Upper lobe of left lung (tissue), 4 donors: ENCODE measurements around the gene ZBTB48.

ENCODE experiments used
- EP300 ChIP-seq, 4 donors: sonication (generic); formaldehyde crosslinking; IDR thresholded peaks; one replicate each; pipeline ENCODE4 v1.5.1; 2017; ENCODE audit warnings: antibody characterized with exemption in 4 of 4, control low read depth in 2 of 4
- TF ChIP-seq, protein P1 (sequence below), 6 experiments: fragments of 450-650 bp in 4 of 6; fragments of 200-600 bp in 2 of 6; sonication (generic) in 2 of 6; IDR thresholded peaks; one replicate each; pipeline ENCODE4 v1.5.1; 2016 to 2019; ENCODE audit warnings: antibody characterized with exemption in 6 of 6

GRCh38 chr1:6592441-6592840 lies 12.6 kb downstream of the ZBTB48 start:
- TF ChIP-seq, protein P1, sequence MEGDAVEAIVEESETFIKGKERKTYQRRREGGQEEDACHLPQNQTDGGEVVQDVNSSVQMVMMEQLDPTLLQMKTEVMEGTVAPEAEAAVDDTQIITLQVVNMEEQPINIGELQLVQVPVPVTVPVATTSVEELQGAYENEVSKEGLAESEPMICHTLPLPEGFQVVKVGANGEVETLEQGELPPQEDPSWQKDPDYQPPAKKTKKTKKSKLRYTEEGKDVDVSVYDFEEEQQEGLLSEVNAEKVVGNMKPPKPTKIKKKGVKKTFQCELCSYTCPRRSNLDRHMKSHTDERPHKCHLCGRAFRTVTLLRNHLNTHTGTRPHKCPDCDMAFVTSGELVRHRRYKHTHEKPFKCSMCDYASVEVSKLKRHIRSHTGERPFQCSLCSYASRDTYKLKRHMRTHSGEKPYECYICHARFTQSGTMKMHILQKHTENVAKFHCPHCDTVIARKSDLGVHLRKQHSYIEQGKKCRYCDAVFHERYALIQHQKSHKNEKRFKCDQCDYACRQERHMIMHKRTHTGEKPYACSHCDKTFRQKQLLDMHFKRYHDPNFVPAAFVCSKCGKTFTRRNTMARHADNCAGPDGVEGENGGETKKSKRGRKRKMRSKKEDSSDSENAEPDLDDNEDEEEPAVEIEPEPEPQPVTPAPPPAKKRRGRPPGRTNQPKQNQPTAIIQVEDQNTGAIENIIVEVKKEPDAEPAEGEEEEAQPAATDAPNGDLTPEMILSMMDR (IDR thresholded peaks at IDR 0.05) = no peak
- TF ChIP-seq EP300 (IDR thresholded peaks at IDR 0.05) = no peak
